GM18867 (cell line): ENCODE results near the gene PRR36.
A peak's percentile ranks its signal among the peaks of the same experiment; 100 is the strongest.

ENCODE experiments used
- ATAC-seq: cut with Tn5 transposase; IDR thresholded peaks from one replicate; pipeline ENCODE4 v1.9.1; 2021; ENCODE audit warnings: mild to moderate bottlenecking, moderate library complexity; ENCODE audit not compliant: unreplicated experiment

Gene PRR36

GRCh38 chr19:7873304-7874075 lies 700 bp downstream of the PRR36 start:
- ATAC-seq: no peak

- ATAC-seq: no peak
Measured at GRCh38 chr19:7872306-7873204, 1.6 kb downstream of the PRR36 start.

GRCh38 chr19:7871437-7872305 lies 2.5 kb downstream of the PRR36 start:
- ATAC-seq: no peak

GRCh38 chr19:7870571-7871436 lies 3.4 kb downstream of the PRR36 start:
- ATAC-seq: no peak

GRCh38 chr19:7869910-7870511 lies 4.2 kb downstream of the PRR36 start:
- ATAC-seq: peak; percentile 11

GRCh38 chr19:7869453-7869909 lies 4.7 kb downstream of the PRR36 start:
- peak; percentile 59 for ATAC-seq

GRCh38 chr19:7868671-7869452 lies 5.3 kb downstream of the PRR36 start:
- ATAC-seq: peak; percentile 62

- no peak for ATAC-seq
Measured at GRCh38 chr19:7868326-7868670, 5.9 kb downstream of the PRR36 start.

- no peak for ATAC-seq
Measured at GRCh38 chr19:7867092-7867844, 6.9 kb downstream of the PRR36 start.

GRCh38 chr19:7866399-7867091 lies 7.6 kb downstream of the PRR36 start:
- ATAC-seq: no peak

GRCh38 chr19:7865262-7865911 lies 8.8 kb downstream of the PRR36 start:
- ATAC-seq: no peak

- no peak for ATAC-seq
Measured at GRCh38 chr19:7864690-7865074, 9.5 kb downstream of the PRR36 start.

- ATAC-seq: no peak
Measured at GRCh38 chr19:7863971-7864689, 10.1 kb downstream of the PRR36 start.

GRCh38 chr19:7863157-7863970 lies 10.8 kb downstream of the PRR36 start:
- ATAC-seq: no peak

GRCh38 chr19:7862413-7862951 lies 11.7 kb downstream of the PRR36 start:
- ATAC-seq: no peak
